Uterus (tissue), 4 donors: Measurements from ENCODE around the gene RASA2. TPM values are rescaled to one million over a fixed set of nuclear protein-coding genes. Genes with fewer than 3 reads are reported as not detected.

ENCODE experiments used
- DNase-seq, 2 donors: peaks; one replicate each; pipeline ENCODE4 v3.0.0-alpha.2; 2019 to 2020
- H3K27ac ChIP-seq, 2 donors: fragments of 200-600 bp; sonication (generic); 1 replicate in 1 of 2; 2 replicates in 1 of 2; pipeline ENCODE4 v1.5.1; 2016 to 2018
- H3K27me3 ChIP-seq, 2 donors: fragments of 200-600 bp; sonication (generic); one replicate each; pipeline ENCODE4 v1.5.1; 2018 to 2019; ENCODE audit warnings: control low read depth in 1 of 2
- H3K36me3 ChIP-seq, 2 donors: fragments of 200-600 bp; sonication (generic); one replicate each; pipeline ENCODE4 v1.5.1; 2019; ENCODE audit warnings: control low read depth in 1 of 2
- H3K4me1 ChIP-seq, 2 donors: fragments of 200-600 bp; sonication (generic); one replicate each; pipeline ENCODE4 v1.5.1; 2018 to 2019; ENCODE audit warnings: control low read depth in 1 of 2
- H3K4me3 ChIP-seq, 2 donors: fragments of 200-600 bp; sonication (generic); 1 replicate in 1 of 2; 2 replicates in 1 of 2; pipeline ENCODE4 v1.5.1; 2018 to 2019; ENCODE audit warnings: mild to moderate bottlenecking in 1 of 2
- H3K9me3 ChIP-seq, 2 donors: fragments of 200-600 bp; sonication (generic); one replicate each; pipeline ENCODE4 v1.5.1; 2019; ENCODE audit warnings: control low read depth in 1 of 2
- CTCF ChIP-seq, 4 experiments: fragments of 200-600 bp in 2 of 4; fragments of 450-650 bp in 2 of 4; sonication (generic) in 2 of 4; IDR thresholded peaks; one replicate each; pipeline ENCODE4 v1.5.1; 2016 to 2019; ENCODE audit warnings: antibody characterized with exemption in 4 of 4, mild to moderate bottlenecking in 2 of 4, moderate library complexity in 1 of 4
- POLR2A ChIP-seq, 2 donors: fragments of 450-650 bp; IDR thresholded peaks; one replicate each; pipeline ENCODE4 v1.6.1; 2016; ENCODE audit warnings: antibody characterized with exemption in 2 of 2, mild to moderate bottlenecking in 1 of 2, moderate library complexity in 1 of 2
- intact Hi-C: fragments of 100-400 bp; cut with DNase I; formaldehyde crosslinking; loops from one replicate; pipeline ENCODE4 v1.15.1; 2023; ENCODE audit warnings: low total_unique reads
- total RNA-seq, 4 donors: library from RNA; depleted of rRNA in 3 of 4; stranded (reverse); fragments of >200 nt in 3 of 4; gene quantifications; one replicate each; pipeline versions ENCODE4 v1.1.0 to v1.2.4, GENCODE V29; 2014 to 2023
- donor health status: DM: yes; HTN: yes; CAD: no.

The RASA2 gene
- total RNA-seq, 4 donors from 2014 or later = 11.3 to 49.4 (median 38.7) TPM

- Histone ChIP-seq H3K4me3 (no peak overlapping the region), H3K27me3 (no peaks in the 10 kb centered on the region), H3K27ac (peak overlapping the region in 1 of 2 donors; percentile 87), H3K9me3 (no peaks in the 10 kb centered on the region), H3K36me3 (no peaks in the 10 kb centered on the region), H3K4me1 (peaks cover 0 to 7% of the 10 kb centered on the region in 2 donors)
- DNase-seq = no peak
- TF ChIP-seq CTCF (IDR thresholded peaks at IDR 0.05) (no peak), POLR2A (IDR thresholded peaks at IDR 0.05) (no peak)
- intact Hi-C loops = no loop called here
Measured at GRCh38 chr3:141447383-141447782, 39.4 kb upstream of the RASA2 start.

GRCh38 chr3:141448606-141449220, 38.1 kb upstream of the RASA2 start:
- TF ChIP-seq CTCF (IDR thresholded peaks at IDR 0.05) = no peak
- TF ChIP-seq POLR2A (IDR thresholded peaks at IDR 0.05) = no peak
- Histone ChIP-seq H3K4me3 (no peak overlapping the region), H3K27me3 (no peaks in the 10 kb centered on the region), H3K9me3 (no peaks in the 10 kb centered on the region), H3K27ac (peak overlapping the region; percentile 59 to 83), H3K36me3 (no peaks in the 10 kb centered on the region), H3K4me1 (no peaks in the 10 kb centered on the region)
- intact Hi-C loops = no loop called here
- no peak for DNase-seq

- intact Hi-C loops = no loop called here
- no peaks in the 10 kb centered on the region for H3K27me3 ChIP-seq
- H3K4me1 ChIP-seq = no peaks in the 10 kb centered on the region
- no peaks in the 10 kb centered on the region for H3K36me3 ChIP-seq
- TF ChIP-seq CTCF (IDR thresholded peaks at IDR 0.05) = no peak
- TF ChIP-seq POLR2A (IDR thresholded peaks at IDR 0.05) = no peak
- H3K4me3 ChIP-seq = no peak overlapping the region
- no peaks in the 10 kb centered on the region for H3K9me3 ChIP-seq
- H3K27ac ChIP-seq = peak overlapping the region; percentile 59 to 83
- DNase-seq = no peak
Measured at GRCh38 chr3:141449424-141449823, 37.4 kb upstream of the RASA2 start.

GRCh38 chr3:141450727-141451375, 36.0 kb upstream of the RASA2 start:
- Histone ChIP-seq H3K9me3 (no peaks in the 10 kb centered on the region), H3K4me1 (no peaks in the 10 kb centered on the region), H3K4me3 (no peak overlapping the region), H3K27ac (peak overlapping the region; percentile 38 to 83), H3K36me3 (no peaks in the 10 kb centered on the region), H3K27me3 (no peaks in the 10 kb centered on the region)
- DNase-seq = no peak
- intact Hi-C loops = no loop called here
- TF ChIP-seq POLR2A (IDR thresholded peaks at IDR 0.05) = no peak
- no peak for TF ChIP-seq CTCF (IDR thresholded peaks at IDR 0.05)

DNA sequence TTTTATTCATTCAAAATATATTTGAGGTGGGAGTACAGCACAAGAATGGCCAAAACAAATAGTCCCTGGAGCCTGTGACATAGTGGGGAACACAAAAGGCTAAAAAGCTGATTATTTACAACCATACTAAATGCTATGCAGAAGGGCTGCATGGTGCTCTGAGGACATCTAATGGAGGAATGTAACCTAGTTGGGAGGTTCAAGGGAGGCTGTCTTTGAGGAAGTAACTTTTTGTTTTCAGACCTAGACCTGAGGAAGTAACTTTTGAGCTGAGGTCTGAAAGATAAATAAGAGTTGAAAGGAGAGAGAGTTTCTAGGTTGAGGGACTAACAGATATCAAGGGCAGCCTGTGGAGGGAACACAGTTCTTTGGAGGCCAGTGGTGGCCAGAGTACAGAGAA, 34.8 kb upstream of the RASA2 start:
- H3K27ac ChIP-seq = peak overlapping the region; percentile 24 to 83
- H3K9me3 ChIP-seq = no peaks in the 10 kb centered on the region
- intact Hi-C loops = no loop called here
- no peak overlapping the region for H3K4me3 ChIP-seq
- DNase-seq = no peak
- H3K36me3 ChIP-seq = no peaks in the 10 kb centered on the region
- H3K4me1 ChIP-seq = no peaks in the 10 kb centered on the region
- TF ChIP-seq CTCF (IDR thresholded peaks at IDR 0.05) (peak; percentile 72 to 83 (median 82)), POLR2A (IDR thresholded peaks at IDR 0.05) (no peak)
- H3K27me3 ChIP-seq = no peaks in the 10 kb centered on the region
